Endothelial cell of umbilical vein (primary cell): Measurements from ENCODE around the gene CLEC11A. TPM values are rescaled to one million over a fixed set of nuclear protein-coding genes. Genes with fewer than 3 reads are reported as not detected.
"Not testable (repeated sequence)": the region's sequence is repeated elsewhere in the genome, so short reads cannot be mapped to it uniquely, and the experiment has no call there.

ENCODE experiments used
- BruUV-seq: library from RNA; stranded (reverse); fragments of 400-500 nt; replicated peaks from 2 replicates; lab custom pipeline; 2021; lab: Mats Ljungman, UMichigan
- CTCF ChIA-PET: fragments of 300-600, 350-600 bp; sonication (Branson Sonifier 250); formaldehyde crosslinking; loops from one replicate; lab custom pipeline; 2021; ENCODE audit warnings: antibody characterized with exemption, inconsistent platforms; lab: Charles Lee
- POLR2A ChIA-PET: fragments of 300-600, 350-600 bp; sonication (Branson Sonifier 250); formaldehyde crosslinking; loops from one replicate; lab custom pipeline; 2021; ENCODE audit warnings: antibody characterized with exemption, inconsistent platforms; lab: Charles Lee
- DNase-seq: peaks from one replicate; pipeline ENCODE4 v3.0.0-alpha.2; 2011; ENCODE audit warnings: low read depth, low spot score
- FAIRE-seq: peaks from 2 replicates; lab custom pipeline; 2011; peaks lifted over from hg19 to GRCh38; lab: Jason Lieb, UNC
- H2AFZ ChIP-seq: 2 replicates; pipeline ENCODE4 v1.6.0; 2012; ENCODE audit warnings: low read depth, low read length, control low read depth, inconsistent platforms
- H3K27ac ChIP-seq: 2 replicates; pipeline ENCODE4 v1.5.1; 2011; ENCODE audit warnings: low read depth, mild to moderate bottlenecking, control low read depth, low read length, moderate library complexity; ENCODE audit not compliant: insufficient read depth
- H3K27me3 ChIP-seq, 2 experiments: 2 replicates each; pipeline versions ENCODE4 v1.6.0 to v1.6.1; 2011; ENCODE audit warnings: low read length in 2 of 2, mixed read lengths in 1 of 2; ENCODE audit not compliant: control insufficient read depth in 2 of 2, insufficient read depth in 2 of 2
- H3K36me3 ChIP-seq, 2 experiments: 2 replicates in 1 of 2; 3 replicates in 1 of 2; pipeline ENCODE4 v1.5.1; 2011; ENCODE audit warnings: low read length in 2 of 2, mild to moderate bottlenecking in 1 of 2, moderate library complexity in 1 of 2; ENCODE audit not compliant: control insufficient read depth in 2 of 2, insufficient read depth in 2 of 2; ENCODE audit errors: extremely low read depth in 1 of 2
- H3K4me1 ChIP-seq: 3 replicates; pipeline ENCODE4 v1.5.1; 2011; ENCODE audit warnings: mild to moderate bottlenecking, low read length; ENCODE audit not compliant: control insufficient read depth, insufficient read depth; ENCODE audit errors: extremely low read depth
- H3K4me2 ChIP-seq: 2 replicates; pipeline ENCODE4 v1.6.1; 2011; ENCODE audit warnings: low read length, control low read depth, mixed read lengths; ENCODE audit not compliant: insufficient read depth
- H3K4me3 ChIP-seq, 3 experiments: fragments of 200-600 bp in 1 of 3; sonication (generic), shearing (Covaris generic) in 1 of 3; replicated peaks in 1 of 3; 2 replicates each; pipeline ENCODE4 v1.5.1; 2011 to 2016; ENCODE audit warnings: control low read depth in 3 of 3, low read length in 3 of 3, mild to moderate bottlenecking in 2 of 3, inconsistent platforms in 1 of 3, low read depth in 1 of 3, moderate library complexity in 1 of 3; ENCODE audit not compliant: insufficient read depth in 1 of 3
- H3K79me2 ChIP-seq: 2 replicates; pipeline ENCODE4 v1.6.0; 2012; ENCODE audit warnings: low read length, inconsistent platforms; ENCODE audit not compliant: control insufficient read depth, insufficient read depth
- H3K9ac ChIP-seq: replicated peaks from 2 replicates; pipeline ENCODE3; 2011; ENCODE audit warnings: low read length, control low read depth; ENCODE audit not compliant: insufficient read depth; ENCODE audit errors: extremely low read depth
- H3K9me1 ChIP-seq: replicated peaks from 3 replicates; pipeline ENCODE4 v1.6.0; 2011; ENCODE audit warnings: mild to moderate bottlenecking, low read length; ENCODE audit not compliant: control insufficient read depth, insufficient read depth; ENCODE audit errors: extremely low read depth
- H3K9me3 ChIP-seq: replicated peaks from 2 replicates; pipeline ENCODE4 v1.5.1; 2012; ENCODE audit warnings: low read length, inconsistent platforms; ENCODE audit not compliant: control insufficient read depth, insufficient read depth
- H4K20me1 ChIP-seq: replicated peaks from 2 replicates; pipeline ENCODE3; 2011; ENCODE audit warnings: mild to moderate bottlenecking, low read length; ENCODE audit not compliant: control insufficient read depth, insufficient read depth; ENCODE audit errors: extremely low read depth
- dilution Hi-C: fragments of 300-500 bp; cut with MboI; formaldehyde crosslinking; loops from one replicate; pipeline ENCODE4 v1.15.0; 2019; ENCODE audit warnings: low sequenced_read_pairs; ENCODE audit not compliant: extremely low pct_ligation_motif_present
- intact Hi-C: fragments of 100-400 bp; cut with micrococcal nuclease; formaldehyde crosslinking; loops from one replicate; pipeline ENCODE4 v1.10.0; 2022
- polyA plus RNA-seq, 4 experiments: library from polyadenylated mRNA; depleted of rRNA in 3 of 4; stranded (reverse) in 3 of 4; unstranded in 1 of 4; fragments of >200 nt; gene quantifications; 2 replicates each; pipeline versions ENCODE4 v1.2.1 to v1.2.3, GENCODE V29; 2011 to 2012; ENCODE audit warnings: missing spikeins in 1 of 4
- total RNA-seq: library from RNA; stranded (reverse); gene quantifications from 2 replicates; pipeline ENCODE4 v1.2.3, GENCODE V29; 2021
- TF ChIP-seq, protein P1 (sequence below), 2 donors: IDR thresholded peaks; 1 replicate in 1 of 2; 2 replicates in 1 of 2; pipeline ENCODE4 v1.5.1; 2011; ENCODE audit warnings: low read length in 2 of 2, mild to moderate bottlenecking in 2 of 2, moderate library complexity in 2 of 2, control low read depth in 1 of 2, inconsistent platforms in 1 of 2, low read depth in 1 of 2; ENCODE audit not compliant: insufficient read depth in 1 of 2; ENCODE audit errors: extremely low read depth in 1 of 2

Gene CLEC11A
- total and polyA plus RNA-seq, 2 donors (not counting 3 experiments of a cell fraction or from before 2014, with no cell fraction given), result 10.4 to 30.1 TPM

DNA sequence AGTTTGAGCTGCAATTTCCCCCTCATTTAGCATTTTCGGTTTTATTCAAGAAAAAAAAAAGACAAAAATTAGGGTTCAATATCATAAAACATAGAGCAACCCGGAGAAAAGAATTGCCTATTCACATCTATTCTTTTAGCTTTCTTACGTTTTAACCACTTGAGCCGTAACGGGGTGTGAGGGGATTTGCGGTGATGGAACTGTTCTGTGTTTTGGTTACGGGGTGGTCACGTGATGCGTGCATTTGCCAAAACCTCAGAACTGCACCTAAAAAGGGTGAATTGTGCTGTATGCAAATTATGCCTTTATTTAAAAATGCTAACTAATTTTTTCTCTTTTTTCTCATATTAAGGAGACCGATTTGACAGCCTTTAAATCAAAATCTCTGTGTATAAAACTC lies 22.1 kb downstream of the CLEC11A start:
- H3K9me3 ChIP-seq, result no peaks in the 10 kb centered on the region
- H3K4me2 ChIP-seq, result no peak overlapping the region
- H3K79me2 ChIP-seq, result no peaks in the 10 kb centered on the region
- no peak for DNase-seq
- no peak overlapping the region for H3K9ac ChIP-seq
- H3K27me3 ChIP-seq, result no peaks in the 10 kb centered on the region
- H4K20me1 ChIP-seq, result no peaks in the 10 kb centered on the region
- FAIRE-seq, result no peak
- intact Hi-C loops, result no loop called here
- TF ChIP-seq, protein P1, sequence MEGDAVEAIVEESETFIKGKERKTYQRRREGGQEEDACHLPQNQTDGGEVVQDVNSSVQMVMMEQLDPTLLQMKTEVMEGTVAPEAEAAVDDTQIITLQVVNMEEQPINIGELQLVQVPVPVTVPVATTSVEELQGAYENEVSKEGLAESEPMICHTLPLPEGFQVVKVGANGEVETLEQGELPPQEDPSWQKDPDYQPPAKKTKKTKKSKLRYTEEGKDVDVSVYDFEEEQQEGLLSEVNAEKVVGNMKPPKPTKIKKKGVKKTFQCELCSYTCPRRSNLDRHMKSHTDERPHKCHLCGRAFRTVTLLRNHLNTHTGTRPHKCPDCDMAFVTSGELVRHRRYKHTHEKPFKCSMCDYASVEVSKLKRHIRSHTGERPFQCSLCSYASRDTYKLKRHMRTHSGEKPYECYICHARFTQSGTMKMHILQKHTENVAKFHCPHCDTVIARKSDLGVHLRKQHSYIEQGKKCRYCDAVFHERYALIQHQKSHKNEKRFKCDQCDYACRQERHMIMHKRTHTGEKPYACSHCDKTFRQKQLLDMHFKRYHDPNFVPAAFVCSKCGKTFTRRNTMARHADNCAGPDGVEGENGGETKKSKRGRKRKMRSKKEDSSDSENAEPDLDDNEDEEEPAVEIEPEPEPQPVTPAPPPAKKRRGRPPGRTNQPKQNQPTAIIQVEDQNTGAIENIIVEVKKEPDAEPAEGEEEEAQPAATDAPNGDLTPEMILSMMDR (IDR thresholded peaks at IDR 0.05; ENCODE audit: extremely low read depth in 1 of 2, insufficient read depth in 1 of 2, low read depth in 1 of 2, low read length in 2 of 2), result no peak
- no peaks in the 10 kb centered on the region for H3K9me1 ChIP-seq
- ChIA-PET POLR2A (no interaction called here), CTCF (no interaction called here)
- H3K27ac ChIP-seq, result no peak overlapping the region
- no peak overlapping the region for H3K4me3 ChIP-seq
- no peaks in the 10 kb centered on the region for H3K36me3 ChIP-seq
- dilution Hi-C loops, result no loop called here
- peaks cover 6% of the 10 kb centered on the region for H3K4me1 ChIP-seq
- no peak overlapping the region for H2AFZ ChIP-seq
- BruUV-seq, result no TSS peak

DNA sequence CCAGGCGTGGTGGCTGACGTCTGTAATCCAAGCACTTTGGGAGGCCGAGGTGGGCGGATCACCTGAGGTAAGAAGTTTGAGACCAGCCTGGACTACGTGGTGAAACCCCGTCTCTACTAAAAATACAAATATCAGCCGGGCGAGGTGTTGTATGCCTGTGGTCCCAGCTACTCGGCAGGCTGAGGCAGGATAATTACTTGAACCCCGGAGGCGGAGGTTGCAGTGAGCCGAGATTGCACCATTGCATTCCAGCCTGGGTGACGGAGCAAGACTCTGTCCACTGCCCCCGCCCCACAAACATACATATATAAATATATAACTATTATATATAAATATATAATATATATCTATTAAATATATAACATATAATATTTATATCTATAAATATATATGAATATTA lies 24.0 kb downstream of the CLEC11A start:
- H3K4me1 ChIP-seq, H4K20me1 ChIP-seq, H3K9me1 ChIP-seq, H3K27me3 ChIP-seq, H3K36me3 ChIP-seq, H3K79me2 ChIP-seq, POLR2A ChIA-PET, H2AFZ ChIP-seq, H3K9me3 ChIP-seq, FAIRE-seq, BruUV-seq, H3K27ac ChIP-seq, H3K4me2 ChIP-seq, H3K9ac ChIP-seq, H3K4me3 ChIP-seq, dilution Hi-C loops, intact Hi-C loops, DNase-seq: not testable (repeated sequence)
- CTCF ChIA-PET, result interaction anchor here (1.0 kb wide), 1 partner anchor 23 kb away, joined by 3 read pairs; no protein-coding TSS in a partner anchor
